Measurements from ENCODE around the gene KLHL26.
A peak's percentile ranks its signal among the peaks of the same experiment; 100 is the strongest.
"Not testable (repeated sequence)": the region's sequence is repeated elsewhere in the genome, so short reads cannot be mapped to it uniquely, and the experiment has no call there.

The KLHL26 gene

GRCh38 chr19:18667531-18668251 lies 30.9 kb downstream of the KLHL26 start:
- DNase-seq: no peak

- DNase-seq: no peak
These were observed 31.4 kb downstream of the KLHL26 start for GRCh38 chr19:18668252-18668631.

- DNase-seq: no peak
These were observed 32.1 kb downstream of the KLHL26 start for GRCh38 chr19:18668744-18669523.

GRCh38 chr19:18669524-18669817 lies 32.6 kb downstream of the KLHL26 start:
- DNase-seq: no peak

GRCh38 chr19:18669883-18670282 lies 33.1 kb downstream of the KLHL26 start:
- no peak for DNase-seq

- no peak for DNase-seq
These were observed 33.5 kb downstream of the KLHL26 start for GRCh38 chr19:18670312-18670711.

- no peak for DNase-seq
These were observed 34.6 kb downstream of the KLHL26 start for GRCh38 chr19:18671303-18672043.

GRCh38 chr19:18672044-18672451 lies 35.2 kb downstream of the KLHL26 start:
- DNase-seq: no peak

- peak; percentile 22 for DNase-seq
These were observed 35.9 kb downstream of the KLHL26 start for GRCh38 chr19:18672606-18673337.

- DNase-seq: no peak
These were observed 37.8 kb downstream of the KLHL26 start for GRCh38 chr19:18674616-18675015.

- DNase-seq: no peak
These were observed 39.0 kb downstream of the KLHL26 start for GRCh38 chr19:18675779-18676178.

GRCh38 chr19:18676692-18677091 lies 39.9 kb downstream of the KLHL26 start:
- no peak for DNase-seq

GRCh38 chr19:18677156-18677555 lies 40.3 kb downstream of the KLHL26 start:
- DNase-seq: no peak

GRCh38 chr19:18680148-18680547 lies 43.3 kb downstream of the KLHL26 start:
- DNase-seq: not testable (repeated sequence)

- no peak for DNase-seq
These were observed 45.9 kb downstream of the KLHL26 start for GRCh38 chr19:18682807-18683108.

- peak; percentile 89 for DNase-seq
These were observed 46.5 kb downstream of the KLHL26 start, which contains the start of gene CRTC1 for GRCh38 chr19:18683109-18683957. Gene CRTC1, plus strand, starts transcription at chr19:18683680. Its CDS starts 23 bp downstream, at chr19:18683703.

- DNase-seq: no peak
These were observed 47.3 kb downstream of the KLHL26 start for GRCh38 chr19:18683958-18684641.

GRCh38 chr19:18684642-18684993 lies 47.8 kb downstream of the KLHL26 start:
- no peak for DNase-seq

GRCh38 chr19:18685597-18686190 lies 48.9 kb downstream of the KLHL26 start:
- DNase-seq: no peak

- no peak for DNase-seq
These were observed 51.1 kb downstream of the KLHL26 start for GRCh38 chr19:18687740-18688465.

All from fibroblast of skin of scalp (primary cell).